HEK293 (cell line): ENCODE measurements around the gene PARG.
"Not testable (repeated sequence)": the region's sequence is repeated elsewhere in the genome, so short reads cannot be mapped to it uniquely, and the experiment has no call there.

ENCODE experiments used
- SP7 ChIP-seq: fragments of 450-650 bp; formaldehyde crosslinking; IDR thresholded peaks from 2 replicates; pipeline ENCODE4 v1.5.1; 2016; ENCODE audit warnings: missing biosample characterization, missing genetic modification characterization
- TCF7L2 ChIP-seq: IDR thresholded peaks from 2 replicates; pipeline ENCODE4 v1.6.1; 2011; ENCODE audit warnings: low read depth, mild to moderate bottlenecking, inconsistent platforms, low read length, moderate library complexity, borderline replicate concordance
- YY1 ChIP-seq: fragments of 450-650 bp; formaldehyde crosslinking; IDR thresholded peaks from 2 replicates; pipeline ENCODE4 v1.5.1; 2018; ENCODE audit warnings: missing biosample characterization, missing genetic modification characterization
- ZNF274 ChIP-seq, 2 experiments: fragments of 200-500 bp in 1 of 2; fragments of 450-650 bp in 1 of 2; sonication (Bioruptor generic) in 1 of 2; formaldehyde crosslinking in 1 of 2; IDR thresholded peaks; 2 replicates each; pipeline versions ENCODE4 v1.5.1 to v1.6.1; 2014 to 2016; ENCODE audit warnings: borderline replicate concordance in 1 of 2, inconsistent platforms in 1 of 2, low read length in 1 of 2, missing biosample characterization in 1 of 2, missing genetic modification characterization in 1 of 2
- ZNF311 ChIP-seq: fragments of 450-650 bp; formaldehyde crosslinking; IDR thresholded peaks from 2 replicates; pipeline ENCODE4 v1.5.1; 2017; ENCODE audit warnings: missing biosample characterization, missing genetic modification characterization, borderline replicate concordance
- TF ChIP-seq, protein P1 (sequence below): fragments of 450-650 bp; formaldehyde crosslinking; IDR thresholded peaks from 2 replicates; pipeline ENCODE4 v1.5.1; 2016; ENCODE audit warnings: missing biosample characterization, missing genetic modification characterization
- TF ChIP-seq, protein P2 (sequence below): fragments of 450-650 bp; formaldehyde crosslinking; IDR thresholded peaks from 2 replicates; pipeline ENCODE4 v1.5.1; 2016; ENCODE audit warnings: missing biosample characterization, missing genetic modification characterization
- TF ChIP-seq, protein P3 (sequence below): fragments of 450-650 bp; formaldehyde crosslinking; IDR thresholded peaks from 2 replicates; pipeline ENCODE4 v1.5.1; 2016; ENCODE audit warnings: missing biosample characterization, missing genetic modification characterization

DNA sequence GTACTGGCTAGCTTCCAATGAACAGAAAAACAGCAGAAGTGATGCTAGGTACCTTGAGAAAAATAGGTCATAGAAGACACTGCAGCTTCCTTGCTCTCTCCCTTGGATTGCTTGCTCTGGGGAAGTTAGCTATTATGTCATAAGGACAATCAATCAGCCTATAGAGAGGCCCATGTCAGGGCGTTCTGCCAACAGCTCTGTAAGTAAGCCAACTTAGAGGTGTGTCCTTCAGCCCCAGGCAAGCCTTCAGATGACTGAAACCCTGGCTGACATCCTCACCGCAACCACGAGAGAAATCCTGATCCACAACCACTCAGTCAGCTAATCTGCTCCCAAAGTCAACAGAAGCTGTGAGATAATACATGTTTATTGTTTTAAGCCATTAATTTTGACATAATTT, 58.0 kb downstream of the PARG start:
- TF ChIP-seq, protein P1, sequence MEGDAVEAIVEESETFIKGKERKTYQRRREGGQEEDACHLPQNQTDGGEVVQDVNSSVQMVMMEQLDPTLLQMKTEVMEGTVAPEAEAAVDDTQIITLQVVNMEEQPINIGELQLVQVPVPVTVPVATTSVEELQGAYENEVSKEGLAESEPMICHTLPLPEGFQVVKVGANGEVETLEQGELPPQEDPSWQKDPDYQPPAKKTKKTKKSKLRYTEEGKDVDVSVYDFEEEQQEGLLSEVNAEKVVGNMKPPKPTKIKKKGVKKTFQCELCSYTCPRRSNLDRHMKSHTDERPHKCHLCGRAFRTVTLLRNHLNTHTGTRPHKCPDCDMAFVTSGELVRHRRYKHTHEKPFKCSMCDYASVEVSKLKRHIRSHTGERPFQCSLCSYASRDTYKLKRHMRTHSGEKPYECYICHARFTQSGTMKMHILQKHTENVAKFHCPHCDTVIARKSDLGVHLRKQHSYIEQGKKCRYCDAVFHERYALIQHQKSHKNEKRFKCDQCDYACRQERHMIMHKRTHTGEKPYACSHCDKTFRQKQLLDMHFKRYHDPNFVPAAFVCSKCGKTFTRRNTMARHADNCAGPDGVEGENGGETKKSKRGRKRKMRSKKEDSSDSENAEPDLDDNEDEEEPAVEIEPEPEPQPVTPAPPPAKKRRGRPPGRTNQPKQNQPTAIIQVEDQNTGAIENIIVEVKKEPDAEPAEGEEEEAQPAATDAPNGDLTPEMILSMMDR (tag by site-specific recombination): not testable (repeated sequence)
- TF ChIP-seq YY1; TCF7L2; ZNF311 (tag by site-specific recombination); SP7 (tag by site-specific recombination); ZNF274 (IDR thresholded peaks at IDR 0.05; ENCODE audit: low read length); ZNF274 (tag by site-specific recombination; IDR thresholded peaks at IDR 0.05; ENCODE audit: borderline replicate concordance): not testable (repeated sequence)
- TF ChIP-seq, protein P2, sequence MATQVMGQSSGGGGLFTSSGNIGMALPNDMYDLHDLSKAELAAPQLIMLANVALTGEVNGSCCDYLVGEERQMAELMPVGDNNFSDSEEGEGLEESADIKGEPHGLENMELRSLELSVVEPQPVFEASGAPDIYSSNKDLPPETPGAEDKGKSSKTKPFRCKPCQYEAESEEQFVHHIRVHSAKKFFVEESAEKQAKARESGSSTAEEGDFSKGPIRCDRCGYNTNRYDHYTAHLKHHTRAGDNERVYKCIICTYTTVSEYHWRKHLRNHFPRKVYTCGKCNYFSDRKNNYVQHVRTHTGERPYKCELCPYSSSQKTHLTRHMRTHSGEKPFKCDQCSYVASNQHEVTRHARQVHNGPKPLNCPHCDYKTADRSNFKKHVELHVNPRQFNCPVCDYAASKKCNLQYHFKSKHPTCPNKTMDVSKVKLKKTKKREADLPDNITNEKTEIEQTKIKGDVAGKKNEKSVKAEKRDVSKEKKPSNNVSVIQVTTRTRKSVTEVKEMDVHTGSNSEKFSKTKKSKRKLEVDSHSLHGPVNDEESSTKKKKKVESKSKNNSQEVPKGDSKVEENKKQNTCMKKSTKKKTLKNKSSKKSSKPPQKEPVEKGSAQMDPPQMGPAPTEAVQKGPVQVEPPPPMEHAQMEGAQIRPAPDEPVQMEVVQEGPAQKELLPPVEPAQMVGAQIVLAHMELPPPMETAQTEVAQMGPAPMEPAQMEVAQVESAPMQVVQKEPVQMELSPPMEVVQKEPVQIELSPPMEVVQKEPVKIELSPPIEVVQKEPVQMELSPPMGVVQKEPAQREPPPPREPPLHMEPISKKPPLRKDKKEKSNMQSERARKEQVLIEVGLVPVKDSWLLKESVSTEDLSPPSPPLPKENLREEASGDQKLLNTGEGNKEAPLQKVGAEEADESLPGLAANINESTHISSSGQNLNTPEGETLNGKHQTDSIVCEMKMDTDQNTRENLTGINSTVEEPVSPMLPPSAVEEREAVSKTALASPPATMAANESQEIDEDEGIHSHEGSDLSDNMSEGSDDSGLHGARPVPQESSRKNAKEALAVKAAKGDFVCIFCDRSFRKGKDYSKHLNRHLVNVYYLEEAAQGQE (tag by site-specific recombination): not testable (repeated sequence)
- TF ChIP-seq, protein P3, sequence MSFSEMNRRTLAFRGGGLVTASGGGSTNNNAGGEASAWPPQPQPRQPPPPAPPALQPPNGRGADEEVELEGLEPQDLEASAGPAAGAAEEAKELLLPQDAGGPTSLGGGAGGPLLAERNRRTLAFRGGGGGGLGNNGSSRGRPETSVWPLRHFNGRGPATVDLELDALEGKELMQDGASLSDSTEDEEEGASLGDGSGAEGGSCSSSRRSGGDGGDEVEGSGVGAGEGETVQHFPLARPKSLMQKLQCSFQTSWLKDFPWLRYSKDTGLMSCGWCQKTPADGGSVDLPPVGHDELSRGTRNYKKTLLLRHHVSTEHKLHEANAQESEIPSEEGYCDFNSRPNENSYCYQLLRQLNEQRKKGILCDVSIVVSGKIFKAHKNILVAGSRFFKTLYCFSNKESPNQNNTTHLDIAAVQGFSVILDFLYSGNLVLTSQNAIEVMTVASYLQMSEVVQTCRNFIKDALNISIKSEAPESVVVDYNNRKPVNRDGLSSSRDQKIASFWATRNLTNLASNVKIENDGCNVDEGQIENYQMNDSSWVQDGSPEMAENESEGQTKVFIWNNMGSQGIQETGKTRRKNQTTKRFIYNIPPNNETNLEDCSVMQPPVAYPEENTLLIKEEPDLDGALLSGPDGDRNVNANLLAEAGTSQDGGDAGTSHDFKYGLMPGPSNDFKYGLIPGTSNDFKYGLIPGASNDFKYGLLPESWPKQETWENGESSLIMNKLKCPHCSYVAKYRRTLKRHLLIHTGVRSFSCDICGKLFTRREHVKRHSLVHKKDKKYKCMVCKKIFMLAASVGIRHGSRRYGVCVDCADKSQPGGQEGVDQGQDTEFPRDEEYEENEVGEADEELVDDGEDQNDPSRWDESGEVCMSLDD (tag by site-specific recombination): not testable (repeated sequence)
